CD14-positive monocyte (primary cell): ENCODE measurements around the gene ZDHHC7. TPM values are rescaled to one million over a fixed set of nuclear protein-coding genes. Genes with fewer than 3 reads are reported as not detected.

ENCODE experiments used
- DNase-seq, 3 donors: peaks; one replicate each; pipeline ENCODE4 v3.0.0-alpha.2; 2011 to 2022
- H2AFZ ChIP-seq: 2 replicates; pipeline ENCODE4 v1.6.0; 2012; ENCODE audit warnings: mild to moderate bottlenecking, low read depth, low read length, inconsistent platforms; ENCODE audit not compliant: insufficient read depth, poor library complexity, severe bottlenecking
- H3K27ac ChIP-seq, 2 donors: 1 replicate in 1 of 2; 2 replicates in 1 of 2; pipeline ENCODE4 v1.5.1; 2012 to 2013; ENCODE audit warnings: low read length in 2 of 2, control low read depth in 1 of 2, inconsistent platforms in 1 of 2, low read depth in 1 of 2, mild to moderate bottlenecking in 1 of 2
- H3K27me3 ChIP-seq, 2 donors: one replicate each; pipeline versions ENCODE4 v1.6.0 to v1.6.1; 2011 to 2013; ENCODE audit warnings: low read length in 2 of 2; ENCODE audit not compliant: control insufficient read depth in 2 of 2, insufficient read depth in 2 of 2
- H3K36me3 ChIP-seq, 2 donors: replicated peaks in 1 of 2; 1 replicate in 1 of 2; 2 replicates in 1 of 2; pipeline versions ENCODE4 v1.5.1 to v1.6.1; 2012 to 2013; ENCODE audit warnings: low read length in 2 of 2, control low read depth in 1 of 2, inconsistent platforms in 1 of 2, mild to moderate bottlenecking in 1 of 2; ENCODE audit not compliant: insufficient read depth in 2 of 2, control insufficient read depth in 1 of 2
- H3K4me1 ChIP-seq, 2 donors: 1 replicate in 1 of 2; 2 replicates in 1 of 2; pipeline versions ENCODE4 v1.5.1 to v1.6.1; 2012 to 2013; ENCODE audit warnings: low read length in 2 of 2, control low read depth in 1 of 2, inconsistent platforms in 1 of 2, mild to moderate bottlenecking in 1 of 2, moderate library complexity in 1 of 2; ENCODE audit not compliant: insufficient read depth in 2 of 2, control insufficient read depth in 1 of 2
- H3K4me2 ChIP-seq: replicated peaks from 2 replicates; pipeline ENCODE3; 2012; ENCODE audit warnings: low read length, moderate library complexity, mild to moderate bottlenecking; ENCODE audit not compliant: poor library complexity, severe bottlenecking; ENCODE audit errors: extremely low read depth
- H3K4me3 ChIP-seq, 3 experiments: fragments of 200-600 bp in 1 of 3; sonication (generic) in 1 of 3; replicated peaks in 1 of 3; 1 replicate in 2 of 3; 2 replicates in 1 of 3; pipeline ENCODE4 v1.5.1; 2011 to 2013; ENCODE audit warnings: low read length in 3 of 3, mild to moderate bottlenecking in 3 of 3, control low read depth in 2 of 3, low read depth in 2 of 3, inconsistent platforms in 1 of 3, moderate library complexity in 1 of 3
- H3K79me2 ChIP-seq: 2 replicates; pipeline ENCODE4 v1.6.0; 2012; ENCODE audit warnings: mild to moderate bottlenecking, control low read depth, inconsistent platforms, low read length, moderate library complexity; ENCODE audit not compliant: insufficient read depth
- H3K9ac ChIP-seq: 2 replicates; pipeline ENCODE4 v1.6.0; 2017; ENCODE audit warnings: low read length, mild to moderate bottlenecking; ENCODE audit not compliant: insufficient read depth, poor library complexity, severe bottlenecking
- H3K9me3 ChIP-seq, 2 donors: replicated peaks in 1 of 2; 1 replicate in 1 of 2; 2 replicates in 1 of 2; pipeline versions ENCODE4 v1.5.1 to v1.6.1; 2012 to 2013; ENCODE audit warnings: low read length in 2 of 2, control low read depth in 1 of 2; ENCODE audit not compliant: control insufficient read depth in 1 of 2, insufficient read depth in 1 of 2
- H4K20me1 ChIP-seq: 2 replicates; pipeline ENCODE4 v1.6.0; 2012; ENCODE audit warnings: mild to moderate bottlenecking, low read length, control low read depth, moderate library complexity; ENCODE audit not compliant: insufficient read depth
- H3K27ac Mint-ChIP-seq, 7 donors: one replicate each; pipeline ENCODE4 v1.8.0; 2020; ENCODE audit warnings: mild to moderate bottlenecking in 7 of 7, mixed read lengths in 7 of 7, moderate library complexity in 6 of 7, inconsistent platforms in 2 of 7
- H3K27me3 Mint-ChIP-seq, 3 donors: one replicate each; pipeline ENCODE4 v1.8.0; 2021 to 2022; ENCODE audit warnings: low read depth in 3 of 3, mild to moderate bottlenecking in 3 of 3, mixed read lengths in 3 of 3, moderate library complexity in 3 of 3, inconsistent platforms in 1 of 3
- H3K36me3 Mint-ChIP-seq, 2 donors: one replicate each; pipeline ENCODE4 v1.8.0; 2020; ENCODE audit warnings: mixed read lengths in 2 of 2, inconsistent platforms in 1 of 2, mild to moderate bottlenecking in 1 of 2
- H3K4me1 Mint-ChIP-seq: one replicate; pipeline ENCODE4 v1.8.0; 2020; ENCODE audit warnings: mild to moderate bottlenecking, mixed read lengths
- H3K4me3 Mint-ChIP-seq, 2 donors: one replicate each; pipeline ENCODE4 v1.8.0; 2020; ENCODE audit warnings: mild to moderate bottlenecking in 2 of 2, mixed read lengths in 2 of 2, moderate library complexity in 1 of 2
- H3K9me3 Mint-ChIP-seq, 7 donors: one replicate each; pipeline ENCODE4 v1.8.0; 2020 to 2022; ENCODE audit warnings: mixed read lengths in 7 of 7, mild to moderate bottlenecking in 6 of 7, moderate library complexity in 6 of 7, inconsistent platforms in 2 of 7
- CTCF ChIP-seq: fragments of 200-600 bp; IDR thresholded peaks from one replicate; pipeline ENCODE4 v1.8.0; 2022; ENCODE audit warnings: antibody characterized with exemption, mild to moderate bottlenecking
- WGBS: methylation state at CpG from one replicate; pipeline ENCODE4 v1.1.5; 2013; ENCODE audit warnings: missing lambda C conversion rate; ENCODE audit not compliant: insufficient coverage; 5-methylcytosine and 5-hydroxymethylcytosine counted together
- intact Hi-C, 2 donors: fragments of 100-400 bp; cut with micrococcal nuclease; formaldehyde crosslinking; loops; one replicate each; pipeline versions ENCODE4 v1.15.0 to v1.15.1; 2023
- polyA plus RNA-seq, 3 donors: library from polyadenylated mRNA; depleted of rRNA in 1 of 3; unstranded in 2 of 3; stranded (reverse) in 1 of 3; fragments of 300-500 nt in 2 of 3; fragments of >200 nt in 1 of 3; fragmentation: Illumina TruSeq in 2 of 3; gene quantifications; 1 replicate in 2 of 3; 2 replicates in 1 of 3; pipeline ENCODE4 v1.2.3, GENCODE V29; 2012 to 2021

The ZDHHC7 gene
- polyA plus RNA-seq, 3 donors, result 99.7 to 189 (median 129) TPM

DNA sequence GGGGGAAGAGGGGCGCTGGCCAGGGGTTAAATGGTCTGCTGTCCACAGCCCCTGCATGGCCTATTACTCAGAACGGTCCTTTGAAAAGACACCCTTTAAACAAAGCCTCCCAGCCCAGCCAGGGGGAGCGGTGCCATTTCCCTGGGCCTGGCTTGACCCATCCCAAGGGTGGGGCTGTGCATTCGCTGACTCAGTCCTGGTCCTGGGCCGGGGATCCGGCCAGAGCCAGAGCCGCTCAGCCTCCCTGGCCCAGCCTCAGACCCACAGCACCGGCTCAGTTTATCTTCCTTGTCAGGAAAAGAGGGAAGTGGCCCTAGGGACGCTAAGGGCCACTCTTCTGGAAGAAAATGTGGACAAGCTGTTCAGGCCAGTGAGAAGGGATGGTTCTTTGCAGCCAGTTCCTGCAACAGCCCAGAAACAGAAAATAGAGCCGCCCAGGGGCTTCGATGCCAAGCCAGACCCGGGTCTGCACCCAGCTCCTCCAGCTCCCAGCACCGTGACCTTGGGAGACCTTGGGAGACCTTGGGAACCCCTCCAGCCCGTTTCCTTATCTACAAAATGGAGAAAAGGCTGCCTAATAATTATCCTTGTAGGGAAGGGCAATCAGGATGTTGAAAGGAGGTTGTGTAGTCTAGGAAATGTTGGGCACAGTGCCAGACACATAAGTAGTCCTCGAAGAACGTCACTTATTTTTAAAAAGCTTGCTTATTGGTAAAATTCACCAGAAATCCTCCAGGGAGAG, 82.5 kb downstream of the ZDHHC7 start:
- no peaks in the 10 kb centered on the region for H3K79me2 ChIP-seq
- H3K9ac ChIP-seq, result no peak overlapping the region
- H3K27me3 ChIP-seq, result no peaks in the 10 kb centered on the region
- H3K4me1 ChIP-seq, result peaks cover 4 to 15% of the 10 kb centered on the region in 2 donors
- no peak for TF ChIP-seq CTCF
- intact Hi-C loops, result loop anchor here in 1 of 2 donors (5.0 kb wide), 1 partner anchor 43 kb away; no protein-coding TSS in a partner anchor
- no peak overlapping the region for H3K4me2 ChIP-seq
- no peaks in the 10 kb centered on the region for H3K9me3 ChIP-seq
- Mint-ChIP-seq H3K36me3 (peaks cover 0 to 4% of the 10 kb centered on the region in 2 donors), H3K4me1 (peaks cover 13% of the 10 kb centered on the region), H3K27me3 (peaks cover 5 to 11% (median 10%) of the 10 kb centered on the region in 3 donors), H3K9me3 (peaks cover 0 to 7% (median 3%) of the 10 kb centered on the region in 7 donors), H3K4me3 (no peak overlapping the region), H3K27ac (no peak overlapping the region)
- WGBS, result 84% methylated on average over 9 of the region's 16 CpGs
- no peaks in the 10 kb centered on the region for H3K36me3 ChIP-seq
- H3K4me3 ChIP-seq, result no peak overlapping the region
- DNase-seq, result no peak
- H2AFZ ChIP-seq, result no peak overlapping the region
- no peak overlapping the region for H3K27ac ChIP-seq
- no peaks in the 10 kb centered on the region for H4K20me1 ChIP-seq

GRCh38 chr16:84927621-84928591, 83.4 kb downstream of the ZDHHC7 start:
- Mint-ChIP-seq H3K27me3 (peaks cover 5 to 10% (median 7%) of the 10 kb centered on the region in 3 donors), H3K4me3 (no peak overlapping the region), H3K4me1 (peaks cover 13% of the 10 kb centered on the region), H3K36me3 (peaks cover 0 to 4% of the 10 kb centered on the region in 2 donors), H3K27ac (no peak overlapping the region), H3K9me3 (peaks cover 0 to 7% (median 3%) of the 10 kb centered on the region in 7 donors)
- H3K27me3 ChIP-seq, result no peaks in the 10 kb centered on the region
- no peaks in the 10 kb centered on the region for H3K79me2 ChIP-seq
- no peak for TF ChIP-seq CTCF
- no peak overlapping the region for H3K4me2 ChIP-seq
- H3K27ac ChIP-seq, result no peak overlapping the region
- WGBS, result 90% methylated on average over 25 of the region's 34 CpGs
- no peaks in the 10 kb centered on the region for H4K20me1 ChIP-seq
- H3K36me3 ChIP-seq, result no peaks in the 10 kb centered on the region
- H3K4me3 ChIP-seq, result no peak overlapping the region
- no peak overlapping the region for H3K9ac ChIP-seq
- no peak for DNase-seq
- H3K4me1 ChIP-seq, result peaks cover 4 to 17% of the 10 kb centered on the region in 2 donors
- no peak overlapping the region for H2AFZ ChIP-seq
- H3K9me3 ChIP-seq, result no peaks in the 10 kb centered on the region
- intact Hi-C loops, result loop anchor here in 1 of 2 donors (5.0 kb wide), 1 partner anchor 44 kb away; no protein-coding TSS in a partner anchor
